ENCODE data around the gene HIGD1B.

Gene HIGD1B

DNA sequence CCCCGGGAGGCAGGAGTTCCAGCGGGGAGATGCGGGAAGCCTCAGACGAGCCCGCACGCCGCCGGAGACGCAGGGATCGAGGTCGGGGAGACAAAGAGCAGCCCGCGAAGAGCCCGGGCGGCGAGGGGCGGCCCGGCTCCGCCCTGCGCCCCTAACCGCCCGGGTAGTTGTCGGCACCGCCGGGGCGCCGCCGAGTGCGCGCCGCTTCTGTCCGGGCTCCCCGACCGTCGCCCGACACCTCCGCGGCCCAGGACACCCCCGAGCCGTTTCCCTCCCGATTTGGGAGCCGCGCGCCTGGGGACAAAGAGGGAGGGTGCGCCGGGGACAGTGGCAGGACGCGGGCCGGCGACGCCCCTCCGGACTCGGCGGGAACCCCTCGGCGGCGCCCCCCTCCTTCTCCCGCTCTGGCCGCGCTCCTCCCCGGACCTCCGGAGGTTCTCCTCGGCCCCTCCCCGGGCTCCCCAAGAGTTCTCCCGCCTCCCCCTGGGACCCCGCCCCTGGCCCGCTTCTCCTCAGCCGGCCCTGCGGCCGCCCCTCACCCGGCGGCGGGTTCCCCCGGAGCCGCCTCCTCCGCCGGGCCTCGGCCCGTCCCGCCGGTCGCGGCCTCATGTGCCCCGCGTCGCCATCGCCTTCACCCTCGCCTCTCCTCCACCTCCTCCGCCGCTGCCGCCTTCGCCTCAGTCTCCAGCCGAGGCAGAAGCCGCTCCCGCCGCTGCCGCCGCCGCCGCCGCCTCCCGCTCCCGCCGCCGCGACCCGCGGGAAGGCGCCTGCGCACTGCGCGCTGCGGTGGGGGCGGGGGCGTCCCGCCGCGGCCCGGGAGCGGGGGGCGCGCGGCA, 17.9 kb upstream of the HIGD1B start, which contains the start of gene GJC1:
GJC1 (minus strand) TSS at position 765 of the 836 bp plus-strand sequence. CDS start 24,470 bp downstream, outside the sequence.
- TF ChIP-seq TAF1 (IDR thresholded peaks at IDR 0.05; ENCODE audit: low read depth) (no peak), EGR1 (IDR thresholded peaks at IDR 0.05) (no peak), YY1 (IDR thresholded peaks at IDR 0.05; ENCODE audit: low read depth) (no peak), FOXM1 (IDR thresholded peaks at IDR 0.05; ENCODE audit: borderline replicate concordance, low read depth) (no peak), RAD21 (IDR thresholded peaks at IDR 0.05; ENCODE audit: low read depth) (no peak), NFIC (IDR thresholded peaks at IDR 0.05) (no peak), EP300 (IDR thresholded peaks at IDR 0.05; ENCODE audit: borderline replicate concordance) (no peak), CREB1 (IDR thresholded peaks at IDR 0.05; ENCODE audit: low read depth) (no peak), TEAD4 (IDR thresholded peaks at IDR 0.05) (no peak), ZBTB7A (IDR thresholded peaks at IDR 0.05; ENCODE audit: low read depth) (peak; percentile 67; the same call in 1 of the 2 replicates), CEBPB (IDR thresholded peaks at IDR 0.05) (no peak), TCF12 (IDR thresholded peaks at IDR 0.05; ENCODE audit: low read depth) (no peak)
- TF ChIP-seq, protein P1, sequence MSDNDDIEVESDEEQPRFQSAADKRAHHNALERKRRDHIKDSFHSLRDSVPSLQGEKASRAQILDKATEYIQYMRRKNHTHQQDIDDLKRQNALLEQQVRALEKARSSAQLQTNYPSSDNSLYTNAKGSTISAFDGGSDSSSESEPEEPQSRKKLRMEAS (IDR thresholded peaks at IDR 0.05): peak; percentile 59; the same call in 1 of the 2 replicates
- TF ChIP-seq, protein P2, sequence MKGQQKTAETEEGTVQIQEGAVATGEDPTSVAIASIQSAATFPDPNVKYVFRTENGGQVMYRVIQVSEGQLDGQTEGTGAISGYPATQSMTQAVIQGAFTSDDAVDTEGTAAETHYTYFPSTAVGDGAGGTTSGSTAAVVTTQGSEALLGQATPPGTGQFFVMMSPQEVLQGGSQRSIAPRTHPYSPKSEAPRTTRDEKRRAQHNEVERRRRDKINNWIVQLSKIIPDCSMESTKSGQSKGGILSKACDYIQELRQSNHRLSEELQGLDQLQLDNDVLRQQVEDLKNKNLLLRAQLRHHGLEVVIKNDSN (IDR thresholded peaks at IDR 0.05): no peak
- TF ChIP-seq, protein P3, sequence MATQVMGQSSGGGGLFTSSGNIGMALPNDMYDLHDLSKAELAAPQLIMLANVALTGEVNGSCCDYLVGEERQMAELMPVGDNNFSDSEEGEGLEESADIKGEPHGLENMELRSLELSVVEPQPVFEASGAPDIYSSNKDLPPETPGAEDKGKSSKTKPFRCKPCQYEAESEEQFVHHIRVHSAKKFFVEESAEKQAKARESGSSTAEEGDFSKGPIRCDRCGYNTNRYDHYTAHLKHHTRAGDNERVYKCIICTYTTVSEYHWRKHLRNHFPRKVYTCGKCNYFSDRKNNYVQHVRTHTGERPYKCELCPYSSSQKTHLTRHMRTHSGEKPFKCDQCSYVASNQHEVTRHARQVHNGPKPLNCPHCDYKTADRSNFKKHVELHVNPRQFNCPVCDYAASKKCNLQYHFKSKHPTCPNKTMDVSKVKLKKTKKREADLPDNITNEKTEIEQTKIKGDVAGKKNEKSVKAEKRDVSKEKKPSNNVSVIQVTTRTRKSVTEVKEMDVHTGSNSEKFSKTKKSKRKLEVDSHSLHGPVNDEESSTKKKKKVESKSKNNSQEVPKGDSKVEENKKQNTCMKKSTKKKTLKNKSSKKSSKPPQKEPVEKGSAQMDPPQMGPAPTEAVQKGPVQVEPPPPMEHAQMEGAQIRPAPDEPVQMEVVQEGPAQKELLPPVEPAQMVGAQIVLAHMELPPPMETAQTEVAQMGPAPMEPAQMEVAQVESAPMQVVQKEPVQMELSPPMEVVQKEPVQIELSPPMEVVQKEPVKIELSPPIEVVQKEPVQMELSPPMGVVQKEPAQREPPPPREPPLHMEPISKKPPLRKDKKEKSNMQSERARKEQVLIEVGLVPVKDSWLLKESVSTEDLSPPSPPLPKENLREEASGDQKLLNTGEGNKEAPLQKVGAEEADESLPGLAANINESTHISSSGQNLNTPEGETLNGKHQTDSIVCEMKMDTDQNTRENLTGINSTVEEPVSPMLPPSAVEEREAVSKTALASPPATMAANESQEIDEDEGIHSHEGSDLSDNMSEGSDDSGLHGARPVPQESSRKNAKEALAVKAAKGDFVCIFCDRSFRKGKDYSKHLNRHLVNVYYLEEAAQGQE (IDR thresholded peaks at IDR 0.05; ENCODE audit: low read depth): no peak

DNA sequence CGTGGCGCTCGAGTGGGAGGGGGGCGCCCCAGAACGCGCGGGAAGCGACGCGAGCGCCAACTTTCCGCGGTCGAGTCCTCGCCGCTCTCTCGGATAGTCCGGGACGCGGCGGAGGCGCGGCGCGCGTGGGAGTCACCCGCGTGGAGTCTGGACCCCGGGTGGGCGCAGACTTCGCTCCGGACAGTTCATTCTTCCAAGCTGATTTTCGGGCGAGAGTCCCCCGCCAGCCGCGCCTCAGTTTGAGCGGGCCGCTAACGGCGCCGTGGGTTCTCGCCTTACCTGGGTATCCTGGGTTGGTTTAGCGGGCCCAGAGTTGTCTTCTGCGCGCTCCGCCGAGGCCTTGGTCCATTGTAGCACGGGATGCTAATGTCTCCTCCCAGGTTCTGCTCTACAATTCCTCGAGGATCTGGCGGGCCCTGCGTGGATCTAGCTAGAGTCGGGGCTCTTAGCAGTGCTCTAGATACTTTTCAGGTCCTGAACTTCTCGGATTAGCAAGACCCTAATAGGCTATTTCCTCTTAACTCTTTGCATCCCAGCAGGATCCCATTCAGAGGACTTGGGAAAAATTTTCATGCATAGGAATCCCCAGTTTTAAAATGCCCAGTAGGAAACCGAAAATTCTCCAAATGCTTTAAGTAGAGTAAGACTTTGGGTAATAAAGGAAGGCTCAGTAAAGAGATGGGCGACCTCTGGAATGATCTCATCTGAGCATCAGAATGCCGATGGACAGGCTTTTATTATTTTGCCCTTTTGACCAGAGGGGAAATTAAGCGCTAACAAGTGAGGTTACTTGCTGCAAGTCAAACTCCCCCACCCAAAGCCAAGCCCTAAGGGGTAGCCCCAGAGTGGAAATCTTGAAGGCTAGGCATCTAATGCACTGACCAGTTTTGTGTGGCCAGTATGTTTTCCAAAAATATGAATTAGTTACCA, 17.1 kb upstream of the HIGD1B start:
- no peak for TF ChIP-seq EP300 (IDR thresholded peaks at IDR 0.05; ENCODE audit: borderline replicate concordance)
- TF ChIP-seq, protein P1 (IDR thresholded peaks at IDR 0.05): peak; percentile 28; the same call in 1 of the 2 replicates
- TF ChIP-seq EGR1 (IDR thresholded peaks at IDR 0.05): 0 out of 2 replicates have a peak, but pooled peaks have one; percentile 32

DNA sequence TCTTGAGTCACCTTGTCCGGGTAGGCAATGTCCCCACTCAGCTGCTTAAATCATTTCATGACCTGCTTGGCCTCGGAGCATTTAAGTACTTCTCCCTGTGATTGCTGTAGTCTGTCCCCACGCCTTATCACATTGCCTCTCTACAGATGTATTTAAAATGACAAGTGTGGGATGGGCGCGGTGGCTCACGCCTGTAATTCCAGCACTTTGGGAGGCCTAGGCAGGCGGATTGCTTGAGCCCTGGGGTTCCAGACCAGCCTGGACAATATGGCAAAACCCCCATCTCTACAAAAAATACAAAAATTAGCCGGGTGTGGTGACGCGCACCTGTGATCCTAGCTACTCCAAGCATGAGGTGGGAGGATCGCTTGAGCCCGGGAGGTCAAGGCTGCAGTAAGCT, 16.3 kb upstream of the HIGD1B start:
- TF ChIP-seq NFIC (IDR thresholded peaks at IDR 0.05): no peak
- TF ChIP-seq FOXM1 (IDR thresholded peaks at IDR 0.05; ENCODE audit: borderline replicate concordance, low read depth): no peak
- TF ChIP-seq RAD21 (IDR thresholded peaks at IDR 0.05; ENCODE audit: low read depth): no peak
- TF ChIP-seq TCF12 (IDR thresholded peaks at IDR 0.05; ENCODE audit: low read depth): no peak
- TF ChIP-seq, protein P1 (IDR thresholded peaks at IDR 0.05): no peak
- TF ChIP-seq TEAD4 (IDR thresholded peaks at IDR 0.05): no peak
- TF ChIP-seq, protein P3 (IDR thresholded peaks at IDR 0.05; ENCODE audit: low read depth): no peak
- TF ChIP-seq EP300 (IDR thresholded peaks at IDR 0.05; ENCODE audit: borderline replicate concordance): no peak
- no peak for TF ChIP-seq CREB1 (IDR thresholded peaks at IDR 0.05; ENCODE audit: low read depth)
- TF ChIP-seq YY1 (IDR thresholded peaks at IDR 0.05; ENCODE audit: low read depth): no peak

GRCh38 chr17:44832805-44833204, 14.9 kb upstream of the HIGD1B start:
- TF ChIP-seq FOXM1 (IDR thresholded peaks at IDR 0.05; ENCODE audit: borderline replicate concordance, low read depth) (no peak), CREB1 (IDR thresholded peaks at IDR 0.05; ENCODE audit: low read depth) (no peak), NFIC (IDR thresholded peaks at IDR 0.05) (no peak), EP300 (IDR thresholded peaks at IDR 0.05; ENCODE audit: borderline replicate concordance) (no peak), RAD21 (IDR thresholded peaks at IDR 0.05; ENCODE audit: low read depth) (no peak), TEAD4 (IDR thresholded peaks at IDR 0.05) (no peak), ZBTB7A (IDR thresholded peaks at IDR 0.05; ENCODE audit: low read depth) (no peak)
- TF ChIP-seq, protein P2 (IDR thresholded peaks at IDR 0.05): no peak
- TF ChIP-seq, protein P1 (IDR thresholded peaks at IDR 0.05): no peak
- TF ChIP-seq, protein P3 (IDR thresholded peaks at IDR 0.05; ENCODE audit: low read depth): no peak
